ENCODE results near the gene VSTM4. TPM values are rescaled to one million over a fixed set of nuclear protein-coding genes. Genes with fewer than 3 reads are reported as not detected.

VSTM4 gene
- total and polyA plus RNA-seq, 2 of the 4 experiments (the other 2 are of a cell fraction), result 2.4 to 2.9 TPM

- Histone ChIP-seq H4K5ac (ENCODE audit: low read depth, low read length) (no peak overlapping the region), H2BK120ac (ENCODE audit: low read depth, low read length) (peak overlapping the region; percentile 55; the same call in 1 of the 2 replicates), H2BK20ac (ENCODE audit: low read depth, low read length) (no peak overlapping the region), H3K4me1 (ENCODE audit: control insufficient read depth, insufficient read depth, low read length) (peaks cover 13% of the 10 kb centered on the region), H3K9me1 (ENCODE audit: insufficient read depth, low read length) (peaks cover 12% of the 10 kb centered on the region), H4K20me1 (ENCODE audit: insufficient read depth, low read length) (no peaks in the 10 kb centered on the region), H3K4ac (ENCODE audit: low read depth, low read length) (no peak overlapping the region), H3K9me3 (ENCODE audit: control insufficient read depth, insufficient read depth, low read length) (no peaks in the 10 kb centered on the region; the same call in 1 of the 2 replicates), H3K27me3 (ENCODE audit: control insufficient read depth, insufficient read depth, low read length) (no peaks in the 10 kb centered on the region), H2AFZ (replicated peaks; ENCODE audit: low read length, poor library complexity) (no peak overlapping the region), H3K36me3 (ENCODE audit: control insufficient read depth, insufficient read depth, low read length) (no peaks in the 10 kb centered on the region), H4K91ac (ENCODE audit: insufficient read depth, low read depth, low read length) (peak overlapping the region; percentile 15; the same call in 1 of the 2 replicates), H2BK5ac (ENCODE audit: low read depth, low read length, poor library complexity, severe bottlenecking) (no peak overlapping the region), H3K23ac (ENCODE audit: low read depth, low read length) (no peak overlapping the region), H3K14ac (replicated peaks; ENCODE audit: low read depth, low read length) (peak overlapping the region; percentile 46; the same call in 1 of the 2 replicates), H3K4me2 (ENCODE audit: low read depth, low read length) (no peak overlapping the region), H2AK9ac (replicated peaks; ENCODE audit: low read depth, low read length, poor library complexity) (no peak overlapping the region), H4K8ac (ENCODE audit: low read depth in 2 of 2, low read length in 2 of 2) (no peak overlapping the region), H3K18ac (ENCODE audit: low read depth, low read length) (no peak overlapping the region), H3K79me1 (ENCODE audit: low read depth in 1 of 2, low read length in 2 of 2) (no peaks in the 10 kb centered on the region), H3K27ac (ENCODE audit: insufficient read depth, low read length) (no peak overlapping the region), H3K4me3 (ENCODE audit: insufficient read depth, low read depth, low read length) (no peak overlapping the region), H3K56ac (ENCODE audit: extremely low read depth, insufficient read depth, low read length) (no peak overlapping the region), H3K9ac (ENCODE audit: low read depth, low read length) (no peak overlapping the region), H2AK5ac (ENCODE audit: low read depth, low read length) (no peak overlapping the region), H2BK15ac (ENCODE audit: low read depth, low read length) (no peak overlapping the region)
- BruUV-seq (replicated peaks), result no TSS peak
- ChIA-PET POLR2A (ENCODE audit: unreplicated experiment) (no interaction called here), CTCF (no interaction called here)
- WGBS, 2 experiments (ENCODE audit: extremely low coverage in 2 of 2, insufficient read length in 1 of 2), result 85% methylated on average over 3 of the region's 3 CpGs; no CpG with 5 or more reads in 1 of the 2 experiments
- ATAC-seq (ENCODE audit: low read depth) (no peak), DNase-seq (no peak)
- in situ Hi-C loops (cut with MboI; ENCODE audit: low sequenced_read_pairs) (no loop called here), dilution Hi-C loops (cut with HindIII; ENCODE audit: low sequenced_read_pairs, unreplicated experiment) (no loop called here), intact Hi-C loops (cut with micrococcal nuclease) (no loop called here)
- TF ChIP-seq CTCF (conservative IDR thresholded peaks at IDR 0.05; ENCODE audit: low read depth, low read length), result no peak
- no peak for TF ChIP-seq FOS (IDR thresholded peaks at IDR 0.05; ENCODE audit: low read depth, low read length)
- TF ChIP-seq CEBPB (IDR thresholded peaks at IDR 0.05; ENCODE audit: low read depth, low read length), result no peak
- no peak for TF ChIP-seq MXI1 (IDR thresholded peaks at IDR 0.05; ENCODE audit: borderline replicate concordance, low read depth, low read length)
- TF ChIP-seq RFX5 (IDR thresholded peaks at IDR 0.05; ENCODE audit: low read depth, low read length), result no peak
- no peak for TF ChIP-seq BHLHE40 (IDR thresholded peaks at IDR 0.05; ENCODE audit: low read depth, low read length)
- TF ChIP-seq SMC3 (IDR thresholded peaks at IDR 0.05; ENCODE audit: low read depth, low read length), result no peak
- no peak for TF ChIP-seq ELK1 (IDR thresholded peaks at IDR 0.05; ENCODE audit: borderline replicate concordance, low read depth, low read length)
- TF ChIP-seq MAZ (IDR thresholded peaks at IDR 0.05; ENCODE audit: borderline replicate concordance, low read depth, low read length), result no peak
- TF ChIP-seq CHD1 (IDR thresholded peaks at IDR 0.05; ENCODE audit: low read depth, low read length), result no peak
- no peak for TF ChIP-seq RCOR1 (IDR thresholded peaks at IDR 0.05; ENCODE audit: insufficient replicate concordance, low read length)
- no peak for TF ChIP-seq POLR2A (IDR thresholded peaks at IDR 0.05; ENCODE audit: low read depth, low read length)
- no peak for TF ChIP-seq MAFK (IDR thresholded peaks at IDR 0.05; ENCODE audit: low read depth, low read length)
- TF ChIP-seq NFE2L2 (IDR thresholded peaks at IDR 0.05; ENCODE audit: low read depth, low read length), result no peak
- TF ChIP-seq RAD21 (IDR thresholded peaks at IDR 0.05; ENCODE audit: low read length), result no peak
- TF ChIP-seq USF2 (IDR thresholded peaks at IDR 0.05; ENCODE audit: low read depth, low read length), result no peak
Observed at GRCh38 chr10:49149881-49150280, 34.6 kb upstream of the VSTM4 start.
